Adrenal gland (tissue), 12 donors: ENCODE results near the gene SLC39A1. TPM values are rescaled to one million over a fixed set of nuclear protein-coding genes. Genes with fewer than 3 reads are reported as not detected.
A peak's percentile ranks its signal among the peaks of the same experiment; 100 is the strongest.

Experiments used
- DNase-seq, 7 donors: peaks; one replicate each; pipeline ENCODE4 v3.0.0-alpha.2; 2019 to 2020
- H3K27ac ChIP-seq, 5 donors: fragments of 200-600 bp; sonication (generic) in 4 of 5; 1 replicate in 3 of 5; 2 replicates in 2 of 5; pipeline versions ENCODE4 v1.5.1 to v1.8.0; 2016 to 2020; ENCODE audit warnings: mild to moderate bottlenecking in 1 of 5
- H3K27me3 ChIP-seq: fragments of 200-600 bp; 2 replicates; pipeline ENCODE4 v1.8.0; 2021
- H3K36me3 ChIP-seq, 2 donors: fragments of 200-600 bp; replicated peaks in 1 of 2; 1 replicate in 1 of 2; 2 replicates in 1 of 2; pipeline versions ENCODE4 v1.5.1 to v1.8.0; 2018 to 2022
- H3K4me1 ChIP-seq, 2 donors: fragments of 200-600 bp; replicated peaks in 1 of 2; 1 replicate in 1 of 2; 2 replicates in 1 of 2; pipeline versions ENCODE4 v1.5.1 to v1.8.0; 2018 to 2021
- H3K4me3 ChIP-seq, 4 donors: fragments of 200-600 bp; sonication (generic) in 3 of 4; one replicate each; pipeline ENCODE4 v1.5.1; 2016 to 2018
- H3K9me3 ChIP-seq, 3 donors: fragments of 200-600 bp; sonication (generic) in 1 of 3; replicated peaks in 1 of 3; 1 replicate in 2 of 3; 2 replicates in 1 of 3; pipeline versions ENCODE4 v1.5.1 to v1.8.0; 2016 to 2021
- CTCF ChIP-seq, 6 experiments: fragments of 450-650 bp in 4 of 6; fragments of 200-600 bp in 2 of 6; sonication (generic) in 1 of 6; IDR thresholded peaks; 1 replicate in 5 of 6; 2 replicates in 1 of 6; pipeline versions ENCODE4 v1.5.1 to v1.8.0; 2016 to 2021; ENCODE audit warnings: antibody characterized with exemption in 6 of 6, mild to moderate bottlenecking in 2 of 6, moderate library complexity in 1 of 6
- POLR2A ChIP-seq, 2 donors: fragments of 450-650 bp; IDR thresholded peaks; one replicate each; pipeline ENCODE4 v1.6.1; 2017; ENCODE audit warnings: antibody characterized with exemption in 2 of 2, mild to moderate bottlenecking in 2 of 2, moderate library complexity in 1 of 2
- WGBS, 4 donors: extraction: QIAGEN DNeasy Blood & Tissue Kit in 2 of 4; methylation state at CpG; one replicate each; pipeline versions ENCODE4 v1.1.5 to v1.1.7; 2013 to 2017; 5-methylcytosine and 5-hydroxymethylcytosine counted together
- intact Hi-C, 2 donors: fragments of 100-400 bp; cut with DNase I; formaldehyde crosslinking; loops; one replicate each; pipeline versions ENCODE4 v1.14.1 to v1.15.0; 2022 to 2023
- polyA plus RNA-seq, 3 donors: library from polyadenylated mRNA; stranded (reverse); fragments of 200-250 nt in 2 of 3; fragments of 350-450 nt in 1 of 3; fragmentation: Illumina TruSeq in 1 of 3; extraction: RNeasy Lipid Tissue Mini Kit (QIAGEN cat#74804) in 1 of 3; gene quantifications; one replicate each; pipeline ENCODE4 v1.2.3, GENCODE V29; 2013 to 2014
- total RNA-seq, 9 donors: library from RNA; depleted of rRNA in 4 of 9; stranded (reverse); fragments of >200 nt in 4 of 9; fragments of 120-200 nt in 1 of 9; fragmentation: NEBNext Ultra II Directional in 1 of 9; extraction: Animal tissue kit (Norgen Biotek cat#: 25700) in 1 of 9; gene quantifications; one replicate each; pipeline versions ENCODE4 v1.1.0 to v1.2.4, GENCODE V29; 2013 to 2023
- donor health status: healthy with polysubstance abuse.
- donor health status: Bipolar disorder and iron deficiency.
- donor health status: DM: yes; HTN: yes; CAD: no.
- donor health status: DM: no; HTN: no; CAD: no.
- donor health status: DM: no; HTN: no; CAD: no.
- donor health status: DM: yes; HTN: yes; CAD: no.

Gene SLC39A1
- total and polyA plus RNA-seq, 12 donors: 29.1 to 173 (median 112) TPM

- intact Hi-C loops: loop anchor here in 1 of 2 donors (5.0 kb wide), 1 partner anchor 100 kb away; no protein-coding TSS in a partner anchor
- Histone ChIP-seq H3K27ac (peak overlapping the region in 4 of 5 donors; percentile 67 to 92 (median 80)), H3K9me3 (no peaks in the 10 kb centered on the region), H3K27me3 (no peaks in the 10 kb centered on the region), H3K4me1 (peaks cover 23 to 41% of the 10 kb centered on the region in 2 donors), H3K36me3 (no peaks in the 10 kb centered on the region), H3K4me3 (peak overlapping the region in 3 of 4 donors; percentile 42 to 93 (median 69))
- WGBS, 4 donors: 0 to 1% (median 1%) methylated on average over 44 to 74 of the region's 86 CpGs
- TF ChIP-seq CTCF (IDR thresholded peaks at IDR 0.05) (peak in 1 of 6 experiments; percentile 10), POLR2A (IDR thresholded peaks at IDR 0.05) (peak in 1 of 2 donors; percentile 43)
- DNase-seq: peak in 5 of 7 donors; percentile 35 to 62 (median 49)
Measured at GRCh38 chr1:153922076-153922971, 41.0 kb downstream of the SLC39A1 start.

GRCh38 chr1:153921803-153922075 is 41.6 kb downstream of the SLC39A1 start:
- Histone ChIP-seq H3K27ac (peak overlapping the region in 3 of 5 donors; percentile 78 to 92 (median 83)), H3K4me3 (peak overlapping the region in 2 of 4 donors; percentile 42 to 93), H3K36me3 (no peaks in the 10 kb centered on the region), H3K9me3 (no peaks in the 10 kb centered on the region), H3K4me1 (peaks cover 23 to 41% of the 10 kb centered on the region in 2 donors), H3K27me3 (no peaks in the 10 kb centered on the region)
- intact Hi-C loops: loop anchor here in 1 of 2 donors (5.0 kb wide), 1 partner anchor 99 kb away; no protein-coding TSS in a partner anchor
- 2 to 5% (median 3%) methylated on average over 10 of the region's 10 CpGs for WGBS, 4 donors
- no peak for TF ChIP-seq POLR2A (IDR thresholded peaks at IDR 0.05)
- TF ChIP-seq CTCF (IDR thresholded peaks at IDR 0.05): no peak
- DNase-seq: peak in 1 of 7 donors; percentile 55

- intact Hi-C loops: loop anchor here in 1 of 2 donors (5.0 kb wide), 1 partner anchor 99 kb away; no protein-coding TSS in a partner anchor
- Histone ChIP-seq H3K4me1 (peaks cover 23 to 41% of the 10 kb centered on the region in 2 donors), H3K4me3 (peak overlapping the region in 2 of 4 donors; percentile 42 to 93), H3K9me3 (no peaks in the 10 kb centered on the region), H3K36me3 (peaks cover 0 to under 1% of the 10 kb centered on the region in 2 donors), H3K27me3 (no peaks in the 10 kb centered on the region), H3K27ac (peak overlapping the region in 2 of 5 donors; percentile 83 to 92)
- DNase-seq: no peak
- WGBS, 4 donors: 19 to 26% (median 22%) methylated on average over 3 of the region's 3 CpGs
- TF ChIP-seq POLR2A (IDR thresholded peaks at IDR 0.05) (no peak), CTCF (IDR thresholded peaks at IDR 0.05) (no peak)
Measured at GRCh38 chr1:153921080-153921802, 42.1 kb downstream of the SLC39A1 start.
